ENCODE data around the gene SH3BGRL2. TPM values are rescaled to one million over a fixed set of nuclear protein-coding genes. Genes with fewer than 3 reads are reported as not detected.

Gene SH3BGRL2
- total and polyA plus RNA-seq, 2 of the 4 experiments (the other 2 are of a cell fraction), result 2.4 to 5.6 TPM

GRCh38 chr6:79605968-79606764 lies 25.0 kb upstream of the SH3BGRL2 start (continued):
- TF ChIP-seq CTCF (conservative IDR thresholded peaks at IDR 0.05; ENCODE audit: low read depth, low read length), result no peak

- Histone ChIP-seq H2BK120ac (ENCODE audit: low read depth, low read length) (no peak overlapping the region), H3K56ac (ENCODE audit: extremely low read depth, insufficient read depth, low read length) (no peak overlapping the region), H2BK15ac (ENCODE audit: low read depth, low read length) (no peak overlapping the region), H3K4me2 (ENCODE audit: low read depth, low read length) (peak overlapping the region; percentile 1; the same call in 1 of the 2 replicates), H3K4me3 (ENCODE audit: insufficient read depth, low read depth, low read length) (no peak overlapping the region), H4K8ac (ENCODE audit: low read depth in 2 of 2, low read length in 2 of 2) (no peak overlapping the region), H3K23ac (ENCODE audit: low read depth, low read length) (peak overlapping the region; percentile 35; the same call in 1 of the 2 replicates), H2BK20ac (ENCODE audit: low read depth, low read length) (0 out of 2 replicates have a peak overlapping the region, but pooled peaks have one; percentile 8), H4K5ac (ENCODE audit: low read depth, low read length) (no peak overlapping the region), H2AK5ac (ENCODE audit: low read depth, low read length) (peak overlapping the region; percentile 8; the same call in 1 of the 2 replicates), H4K20me1 (ENCODE audit: insufficient read depth, low read length) (no peaks in the 10 kb centered on the region), H3K36me3 (ENCODE audit: control insufficient read depth, insufficient read depth, low read length) (no peaks in the 10 kb centered on the region), H3K18ac (ENCODE audit: low read depth, low read length) (0 out of 2 replicates have a peak overlapping the region, but pooled peaks have one; percentile 2), H3K79me1 (ENCODE audit: low read depth in 1 of 2, low read length in 2 of 2) (no peaks in the 10 kb centered on the region), H2AK9ac (replicated peaks; ENCODE audit: low read depth, low read length, poor library complexity) (no peak overlapping the region), H3K27ac (ENCODE audit: insufficient read depth, low read length) (no peak overlapping the region), H4K91ac (ENCODE audit: insufficient read depth, low read depth, low read length) (no peak overlapping the region), H3K4ac (ENCODE audit: low read depth, low read length) (peak overlapping the region; percentile 38; the same call in 1 of the 2 replicates), H2AFZ (replicated peaks; ENCODE audit: low read length, poor library complexity) (no peak overlapping the region), H2BK5ac (ENCODE audit: low read depth, low read length, poor library complexity, severe bottlenecking) (no peak overlapping the region), H3K9me1 (ENCODE audit: insufficient read depth, low read length) (peaks cover 3% of the 10 kb centered on the region; the same call in 1 of the 2 replicates), H3K9ac (ENCODE audit: low read depth, low read length) (no peak overlapping the region), H3K27me3 (ENCODE audit: control insufficient read depth, insufficient read depth, low read length) (no peaks in the 10 kb centered on the region), H3K4me1 (ENCODE audit: control insufficient read depth, insufficient read depth, low read length) (peaks cover 9% of the 10 kb centered on the region), H3K9me3 (ENCODE audit: control insufficient read depth, insufficient read depth, low read length) (no peaks in the 10 kb centered on the region), H3K14ac (replicated peaks; ENCODE audit: low read depth, low read length) (peak overlapping the region; percentile 12; the same call in 1 of the 2 replicates)
- dilution Hi-C loops (cut with HindIII; ENCODE audit: low sequenced_read_pairs, unreplicated experiment) (no loop called here), intact Hi-C loops (cut with micrococcal nuclease) (no loop called here), in situ Hi-C loops (cut with MboI; ENCODE audit: low sequenced_read_pairs) (no loop called here)
- no CpG with 5 or more reads among the region's 3 CpGs for WGBS, 2 experiments (ENCODE audit: extremely low coverage in 2 of 2, insufficient read length in 1 of 2)
- DNase-seq, result peak; percentile 8
- ChIA-PET CTCF (no interaction called here), POLR2A (ENCODE audit: unreplicated experiment) (no interaction called here)
- no TSS peak for BruUV-seq (replicated peaks)
- ATAC-seq (ENCODE audit: low read depth), result peak; percentile 34
- no peak for TF ChIP-seq POLR2A (IDR thresholded peaks at IDR 0.05; ENCODE audit: low read depth, low read length)
- TF ChIP-seq MAZ (IDR thresholded peaks at IDR 0.05; ENCODE audit: borderline replicate concordance, low read depth, low read length), result no peak
- no peak for TF ChIP-seq RFX5 (IDR thresholded peaks at IDR 0.05; ENCODE audit: low read depth, low read length)
- no peak for TF ChIP-seq FOS (IDR thresholded peaks at IDR 0.05; ENCODE audit: low read depth, low read length)
- TF ChIP-seq NFE2L2 (IDR thresholded peaks at IDR 0.05; ENCODE audit: low read depth, low read length), result no peak
- TF ChIP-seq MAFK (IDR thresholded peaks at IDR 0.05; ENCODE audit: low read depth, low read length), result no peak
- no peak for TF ChIP-seq USF2 (IDR thresholded peaks at IDR 0.05; ENCODE audit: low read depth, low read length)
- no peak for TF ChIP-seq CTCF (conservative IDR thresholded peaks at IDR 0.05; ENCODE audit: low read depth, low read length)
- TF ChIP-seq CEBPB (IDR thresholded peaks at IDR 0.05; ENCODE audit: low read depth, low read length), result no peak
- no peak for TF ChIP-seq RCOR1 (IDR thresholded peaks at IDR 0.05; ENCODE audit: insufficient replicate concordance, low read length)
- TF ChIP-seq MXI1 (IDR thresholded peaks at IDR 0.05; ENCODE audit: borderline replicate concordance, low read depth, low read length), result no peak
Measured at GRCh38 chr6:79607000-79607399, 24.1 kb upstream of the SH3BGRL2 start.

Measured in IMR-90 (cell line).